NT2/D1 (cell line): ENCODE data around the gene KCNE3.
"Not testable (repeated sequence)": the region's sequence is repeated elsewhere in the genome, so short reads cannot be mapped to it uniquely, and the experiment has no call there.

Experiments used
- DNase-seq: peaks from one replicate; pipeline ENCODE4 v3.0.0-alpha.2; 2011; ENCODE audit warnings: low read depth, low spot score
- H3K27me3 ChIP-seq: 2 replicates; pipeline ENCODE4 v1.6.0; 2011; ENCODE audit warnings: mild to moderate bottlenecking; ENCODE audit not compliant: insufficient read length, insufficient read depth
- H3K36me3 ChIP-seq: 2 replicates; pipeline ENCODE4 v1.6.1; 2011; ENCODE audit warnings: mild to moderate bottlenecking, low read length, mixed read lengths; ENCODE audit not compliant: insufficient read depth, insufficient read length
- H3K4me1 ChIP-seq: 2 replicates; pipeline ENCODE4 v1.5.1; 2011; ENCODE audit not compliant: insufficient read depth, insufficient read length
- H3K4me3 ChIP-seq: 2 replicates; pipeline ENCODE4 v1.5.1; 2011; ENCODE audit warnings: low read depth; ENCODE audit not compliant: insufficient read length
- H3K9ac ChIP-seq: 2 replicates; pipeline ENCODE4 v1.6.0; 2011; ENCODE audit warnings: low read depth; ENCODE audit not compliant: insufficient read length
- H3K9me3 ChIP-seq: 2 replicates; pipeline ENCODE4 v1.5.1; 2011; ENCODE audit warnings: mild to moderate bottlenecking, low read length; ENCODE audit not compliant: insufficient read depth
- SUZ12 ChIP-seq: IDR thresholded peaks from 2 replicates; pipeline ENCODE4 v1.6.1; 2011; ENCODE audit not compliant: insufficient read length, insufficient read depth; ENCODE audit errors: extremely low read depth
- YY1 ChIP-seq: IDR thresholded peaks from 2 replicates; pipeline ENCODE4 v1.6.1; 2011; ENCODE audit not compliant: insufficient read length, insufficient read depth
- ZNF274 ChIP-seq: IDR thresholded peaks from 2 replicates; pipeline ENCODE4 v1.6.1; 2011; ENCODE audit warnings: mild to moderate bottlenecking, low read depth, low read length

KCNE3 gene

GRCh38 chr11:74437441-74438042 is 29.8 kb downstream of the KCNE3 start:
- Histone ChIP-seq H3K4me3 (no peak overlapping the region), H3K4me1 (no peaks in the 10 kb centered on the region), H3K9ac (no peak overlapping the region), H3K9me3 (peaks cover 7% of the 10 kb centered on the region), H3K36me3 (no peaks in the 10 kb centered on the region), H3K27me3 (no peaks in the 10 kb centered on the region)
- TF ChIP-seq YY1 (no peak), ZNF274 (no peak), SUZ12 (no peak)
- DNase-seq = no peak

GRCh38 chr11:74434528-74434927 is 32.8 kb downstream of the KCNE3 start:
- TF ChIP-seq ZNF274 (no peak), YY1 (no peak), SUZ12 (no peak)
- Histone ChIP-seq H3K9me3 (no peaks in the 10 kb centered on the region), H3K4me1 (no peaks in the 10 kb centered on the region), H3K9ac (no peak overlapping the region), H3K4me3 (no peak overlapping the region), H3K27me3 (no peaks in the 10 kb centered on the region), H3K36me3 (no peaks in the 10 kb centered on the region)
- DNase-seq = no peak

- DNase-seq = no peak
- TF ChIP-seq SUZ12 = no peak
- TF ChIP-seq YY1 = no peak
- no peak for TF ChIP-seq ZNF274
- no peak overlapping the region for H3K4me3 ChIP-seq
- H3K4me1 ChIP-seq = no peaks in the 10 kb centered on the region
- H3K27me3 ChIP-seq = no peaks in the 10 kb centered on the region
- no peaks in the 10 kb centered on the region for H3K36me3 ChIP-seq
- no peaks in the 10 kb centered on the region for H3K9me3 ChIP-seq
- no peak overlapping the region for H3K9ac ChIP-seq
Observed at GRCh38 chr11:74429205-74429604, 38.1 kb downstream of the KCNE3 start.

- no peak overlapping the region for H3K9ac ChIP-seq
Observed at GRCh38 chr11:74427384-74427886, 39.9 kb downstream of the KCNE3 start.

GRCh38 chr11:74425100-74425499 is 42.2 kb downstream of the KCNE3 start:
- no peak for TF ChIP-seq ZNF274
- H3K27me3 ChIP-seq = no peaks in the 10 kb centered on the region
- no peaks in the 10 kb centered on the region for H3K9me3 ChIP-seq
- no peak overlapping the region for H3K4me3 ChIP-seq
- no peaks in the 10 kb centered on the region for H3K4me1 ChIP-seq
- no peak for DNase-seq
- no peaks in the 10 kb centered on the region for H3K36me3 ChIP-seq
- no peak overlapping the region for H3K9ac ChIP-seq

More at GRCh38 chr11:74427384-74427886, 39.9 kb downstream of the KCNE3 start:
- Histone ChIP-seq H3K9me3 (no peaks in the 10 kb centered on the region), H3K36me3 (no peaks in the 10 kb centered on the region), H3K4me1 (no peaks in the 10 kb centered on the region), H3K4me3 (no peak overlapping the region), H3K27me3 (no peaks in the 10 kb centered on the region)
- TF ChIP-seq SUZ12 (no peak), YY1 (no peak), ZNF274 (no peak)
- DNase-seq = no peak

GRCh38 chr11:74418509-74418895 is 48.8 kb downstream of the KCNE3 start:
- Histone ChIP-seq H3K4me1 (no peaks in the 10 kb centered on the region), H3K36me3 (no peaks in the 10 kb centered on the region), H3K4me3 (no peak overlapping the region), H3K9ac (no peak overlapping the region), H3K9me3 (no peaks in the 10 kb centered on the region), H3K27me3 (no peaks in the 10 kb centered on the region)
- TF ChIP-seq ZNF274 = no peak
- TF ChIP-seq SUZ12 = no peak
- no peak for TF ChIP-seq YY1
- no peak for DNase-seq

GRCh38 chr11:74417860-74418508 is 49.4 kb downstream of the KCNE3 start:
- no peak for DNase-seq

GRCh38 chr11:74417379-74417804 is 50.0 kb downstream of the KCNE3 start:
- Histone ChIP-seq H3K9me3 (no peaks in the 10 kb centered on the region), H3K27me3 (no peaks in the 10 kb centered on the region), H3K36me3 (no peaks in the 10 kb centered on the region), H3K9ac (no peak overlapping the region), H3K4me1 (no peaks in the 10 kb centered on the region), H3K4me3 (no peak overlapping the region)
- TF ChIP-seq SUZ12 (no peak), ZNF274 (no peak), YY1 (no peak)
- no peak for DNase-seq

More at GRCh38 chr11:74417860-74418508, 49.4 kb downstream of the KCNE3 start:
- H3K4me1 ChIP-seq = no peaks in the 10 kb centered on the region
- no peaks in the 10 kb centered on the region for H3K36me3 ChIP-seq
- no peaks in the 10 kb centered on the region for H3K9me3 ChIP-seq
- H3K9ac ChIP-seq = no peak overlapping the region
- no peak overlapping the region for H3K4me3 ChIP-seq
- no peak for TF ChIP-seq YY1
- TF ChIP-seq SUZ12 = no peak
- no peak for TF ChIP-seq ZNF274
- no peaks in the 10 kb centered on the region for H3K27me3 ChIP-seq

GRCh38 chr11:74416974-74417373 is 50.4 kb downstream of the KCNE3 start:
- not testable (repeated sequence) for H3K4me1 ChIP-seq

More at GRCh38 chr11:74416974-74417373, 50.4 kb downstream of the KCNE3 start:
- H3K4me3 ChIP-seq, H3K9me3 ChIP-seq, H3K36me3 ChIP-seq, DNase-seq, H3K9ac ChIP-seq, H3K27me3 ChIP-seq: not testable (repeated sequence)
